GM12878 (cell line): ENCODE measurements around the gene HEXIM1. TPM values are rescaled to one million over a fixed set of nuclear protein-coding genes. Genes with fewer than 3 reads are reported as not detected.

Experiments used
- ASH2L ChIP-seq: fragments of 300-600, 200-600 bp; sonication (generic); IDR thresholded peaks from 2 replicates; pipeline ENCODE4 v1.6.1; 2017; ENCODE audit warnings: low read depth, mild to moderate bottlenecking, borderline replicate concordance
- BMI1 ChIP-seq: fragments of 450-650 bp; IDR thresholded peaks from 2 replicates; pipeline ENCODE4 v1.6.1; 2016; ENCODE audit warnings: mild to moderate bottlenecking, moderate library complexity, borderline replicate concordance
- FOXK2 ChIP-seq: fragments of 450-650 bp; IDR thresholded peaks from 2 replicates; pipeline ENCODE4 v1.6.1; 2017; ENCODE audit warnings: mild to moderate bottlenecking, moderate library complexity
- GATAD2B ChIP-seq: fragments of 450-650 bp; conservative IDR thresholded peaks from 2 replicates; pipeline ENCODE4 v1.6.1; 2017; ENCODE audit warnings: low read depth, mild to moderate bottlenecking, moderate library complexity
- KLF5 ChIP-seq: fragments of 450-650 bp; IDR thresholded peaks from 2 replicates; pipeline ENCODE4 v1.6.1; 2014; ENCODE audit warnings: mild to moderate bottlenecking; ENCODE audit not compliant: partially characterized antibody
- MYB ChIP-seq: fragments of 150-350 bp; IDR thresholded peaks from 2 replicates; pipeline ENCODE4 v1.6.1; 2014; ENCODE audit warnings: mild to moderate bottlenecking, low read depth, low read length, borderline replicate concordance
- NR2C2 ChIP-seq: IDR thresholded peaks from 2 replicates; pipeline ENCODE4 v1.6.1; 2011; ENCODE audit warnings: borderline replicate concordance, low read depth; ENCODE audit not compliant: control insufficient read depth, insufficient read length
- NRF1 ChIP-seq: conservative IDR thresholded peaks from 2 replicates; pipeline ENCODE4 v1.6.1; 2011; ENCODE audit warnings: mild to moderate bottlenecking, low read depth, low read length, improper control_type of control experiment
- RAD51 ChIP-seq: fragments of 450-650 bp; IDR thresholded peaks from 2 replicates; pipeline ENCODE4 v1.6.1; 2016; ENCODE audit warnings: moderate library complexity, mild to moderate bottlenecking, inconsistent platforms
- SIN3A ChIP-seq: IDR thresholded peaks from 2 replicates; pipeline ENCODE4 v1.6.1; 2012; ENCODE audit warnings: low read depth, low read length, improper control_type of control experiment
- SMAD1 ChIP-seq: fragments of 450-650 bp; IDR thresholded peaks from 2 replicates; pipeline ENCODE4 v1.6.1; 2018; ENCODE audit warnings: mild to moderate bottlenecking, low read depth; ENCODE audit not compliant: partially characterized antibody
- SP1 ChIP-seq: IDR thresholded peaks from one replicate; pipeline ENCODE4 v1.6.1; 2011; ENCODE audit warnings: low read depth, low read length
- SREBF2 ChIP-seq: IDR thresholded peaks from 2 replicates; pipeline ENCODE4 v1.6.1; 2012; ENCODE audit warnings: mild to moderate bottlenecking, low read length
- ZNF207 ChIP-seq: fragments of 450-650 bp; IDR thresholded peaks from 2 replicates; pipeline ENCODE4 v1.6.1; 2014; ENCODE audit warnings: antibody characterized with exemption, mild to moderate bottlenecking, borderline replicate concordance
- polyA plus RNA-seq, 11 experiments: library from polyadenylated mRNA; depleted of rRNA in 4 of 11; unstranded in 6 of 11; stranded (reverse) in 5 of 11; fragments of >200 nt; fragmentation: Nextera tagmentation in 4 of 11; fragmentation: Illumina TruSeq in 1 of 11; extraction: Ambion mirVana in 4 of 11; extraction: Trizol in 1 of 11; gene quantifications; 1 replicate in 1 of 11; 2 replicates in 10 of 11; pipeline versions ENCODE4 v1.2.1 to v1.2.3, GENCODE V29; 2011 to 2016; ENCODE audit warnings: inconsistent platforms in 2 of 11, missing spikeins in 2 of 11, low read depth in 1 of 11
- total RNA-seq, 4 experiments: library from RNA; depleted of rRNA in 3 of 4; stranded (reverse); fragments of >200 nt in 3 of 4; fragmentation: Illumina TruSeq in 1 of 4; extraction: Trizol in 1 of 4; gene quantifications; 2 replicates each; pipeline versions ENCODE4 v1.2.1 to v1.2.3, GENCODE V29; 2013 to 2021
- TF ChIP-seq, protein P1 (sequence below): fragments of 450-650 bp; IDR thresholded peaks from 2 replicates; pipeline ENCODE4 v1.6.1; 2016; ENCODE audit warnings: mild to moderate bottlenecking
- TF ChIP-seq, protein P2 (sequence below): fragments of 450-650 bp; IDR thresholded peaks from 2 replicates; pipeline ENCODE4 v1.6.1; 2018; ENCODE audit warnings: mild to moderate bottlenecking, low read depth, moderate library complexity; ENCODE audit not compliant: partially characterized antibody
- TF ChIP-seq, protein P3 (sequence below): fragments of 450-650 bp; conservative IDR thresholded peaks from 2 replicates; pipeline ENCODE4 v1.6.1; 2017; ENCODE audit warnings: mild to moderate bottlenecking, moderate library complexity
- TF ChIP-seq, protein P4 (sequence below): IDR thresholded peaks from 2 replicates; pipeline ENCODE4 v1.6.1; 2012; ENCODE audit warnings: low read depth, low read length, improper control_type of control experiment
- TF ChIP-seq, protein P5 (sequence below): fragments of 450-650 bp; IDR thresholded peaks from 2 replicates; pipeline ENCODE4 v1.6.1; 2017; ENCODE audit warnings: mild to moderate bottlenecking

The HEXIM1 gene
- total and polyA plus RNA-seq, 10 of the 15 experiments (the other 5 are each of a cell fraction or from before 2014, with no cell fraction given), result 1.9 to 24.1 (median 9.0) TPM

DNA sequence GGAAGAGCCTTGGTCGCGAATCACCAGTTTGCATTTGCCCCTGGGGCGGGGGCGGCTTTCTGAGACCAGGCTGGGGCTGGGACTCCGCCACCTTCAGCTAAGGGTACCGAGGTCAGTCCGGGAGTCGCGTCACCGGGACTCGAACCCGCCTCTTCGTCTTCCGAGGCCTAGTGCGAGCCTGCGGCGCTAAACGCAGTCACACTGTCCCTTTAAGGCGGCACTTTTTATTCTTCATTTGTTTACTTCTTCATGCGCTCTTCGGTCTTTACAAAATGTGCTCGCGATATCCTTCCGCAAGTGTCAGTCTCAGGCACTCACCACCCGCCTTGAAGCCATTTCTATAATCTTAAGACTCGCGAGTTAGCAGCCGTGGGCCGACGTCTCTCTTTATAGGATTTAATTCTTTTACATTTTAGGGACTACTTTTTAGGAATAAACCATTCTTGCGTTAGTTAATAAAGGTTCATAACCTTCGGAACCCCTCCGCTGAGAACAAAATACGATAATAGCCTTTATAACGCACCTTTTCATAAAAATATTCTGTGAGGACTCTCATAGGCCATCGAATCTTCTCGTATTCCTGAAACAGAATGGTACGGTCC lies 593 bp upstream of the HEXIM1 start (continued):
- TF ChIP-seq NRF1 (no peak), MYB (no peak), SIN3A (no peak; the same call in 1 of the 2 replicates), ASH2L (peak; percentile 62; the same call in 1 of the 2 replicates), ZNF207 (peak; percentile 99), SREBF2 (no peak), RAD51 (peak; percentile 74), KLF5 (peak; percentile 98), SP1 (peak; percentile 48), NR2C2 (no peak), SMAD1 (peak; percentile 22), FOXK2 (peak; percentile 98), GATAD2B (no peak), BMI1 (peak; percentile 60; the same call in 1 of the 2 replicates)
- TF ChIP-seq, protein P1, sequence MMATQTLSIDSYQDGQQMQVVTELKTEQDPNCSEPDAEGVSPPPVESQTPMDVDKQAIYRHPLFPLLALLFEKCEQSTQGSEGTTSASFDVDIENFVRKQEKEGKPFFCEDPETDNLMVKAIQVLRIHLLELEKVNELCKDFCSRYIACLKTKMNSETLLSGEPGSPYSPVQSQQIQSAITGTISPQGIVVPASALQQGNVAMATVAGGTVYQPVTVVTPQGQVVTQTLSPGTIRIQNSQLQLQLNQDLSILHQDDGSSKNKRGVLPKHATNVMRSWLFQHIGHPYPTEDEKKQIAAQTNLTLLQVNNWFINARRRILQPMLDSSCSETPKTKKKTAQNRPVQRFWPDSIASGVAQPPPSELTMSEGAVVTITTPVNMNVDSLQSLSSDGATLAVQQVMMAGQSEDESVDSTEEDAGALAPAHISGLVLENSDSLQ, result peak; percentile 86
- TF ChIP-seq, protein P2, sequence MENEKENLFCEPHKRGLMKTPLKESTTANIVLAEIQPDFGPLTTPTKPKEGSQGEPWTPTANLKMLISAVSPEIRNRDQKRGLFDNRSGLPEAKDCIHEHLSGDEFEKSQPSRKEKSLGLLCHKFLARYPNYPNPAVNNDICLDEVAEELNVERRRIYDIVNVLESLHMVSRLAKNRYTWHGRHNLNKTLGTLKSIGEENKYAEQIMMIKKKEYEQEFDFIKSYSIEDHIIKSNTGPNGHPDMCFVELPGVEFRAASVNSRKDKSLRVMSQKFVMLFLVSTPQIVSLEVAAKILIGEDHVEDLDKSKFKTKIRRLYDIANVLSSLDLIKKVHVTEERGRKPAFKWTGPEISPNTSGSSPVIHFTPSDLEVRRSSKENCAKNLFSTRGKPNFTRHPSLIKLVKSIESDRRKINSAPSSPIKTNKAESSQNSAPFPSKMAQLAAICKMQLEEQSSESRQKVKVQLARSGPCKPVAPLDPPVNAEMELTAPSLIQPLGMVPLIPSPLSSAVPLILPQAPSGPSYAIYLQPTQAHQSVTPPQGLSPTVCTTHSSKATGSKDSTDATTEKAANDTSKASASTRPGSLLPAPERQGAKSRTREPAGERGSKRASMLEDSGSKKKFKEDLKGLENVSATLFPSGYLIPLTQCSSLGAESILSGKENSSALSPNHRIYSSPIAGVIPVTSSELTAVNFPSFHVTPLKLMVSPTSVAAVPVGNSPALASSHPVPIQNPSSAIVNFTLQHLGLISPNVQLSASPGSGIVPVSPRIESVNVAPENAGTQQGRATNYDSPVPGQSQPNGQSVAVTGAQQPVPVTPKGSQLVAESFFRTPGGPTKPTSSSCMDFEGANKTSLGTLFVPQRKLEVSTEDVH, result peak; percentile 90
- TF ChIP-seq, protein P3, sequence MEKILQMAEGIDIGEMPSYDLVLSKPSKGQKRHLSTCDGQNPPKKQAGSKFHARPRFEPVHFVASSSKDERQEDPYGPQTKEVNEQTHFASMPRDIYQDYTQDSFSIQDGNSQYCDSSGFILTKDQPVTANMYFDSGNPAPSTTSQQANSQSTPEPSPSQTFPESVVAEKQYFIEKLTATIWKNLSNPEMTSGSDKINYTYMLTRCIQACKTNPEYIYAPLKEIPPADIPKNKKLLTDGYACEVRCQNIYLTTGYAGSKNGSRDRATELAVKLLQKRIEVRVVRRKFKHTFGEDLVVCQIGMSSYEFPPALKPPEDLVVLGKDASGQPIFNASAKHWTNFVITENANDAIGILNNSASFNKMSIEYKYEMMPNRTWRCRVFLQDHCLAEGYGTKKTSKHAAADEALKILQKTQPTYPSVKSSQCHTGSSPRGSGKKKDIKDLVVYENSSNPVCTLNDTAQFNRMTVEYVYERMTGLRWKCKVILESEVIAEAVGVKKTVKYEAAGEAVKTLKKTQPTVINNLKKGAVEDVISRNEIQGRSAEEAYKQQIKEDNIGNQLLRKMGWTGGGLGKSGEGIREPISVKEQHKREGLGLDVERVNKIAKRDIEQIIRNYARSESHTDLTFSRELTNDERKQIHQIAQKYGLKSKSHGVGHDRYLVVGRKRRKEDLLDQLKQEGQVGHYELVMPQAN, result peak; percentile 74; the same call in 1 of the 2 replicates
- TF ChIP-seq, protein P4, sequence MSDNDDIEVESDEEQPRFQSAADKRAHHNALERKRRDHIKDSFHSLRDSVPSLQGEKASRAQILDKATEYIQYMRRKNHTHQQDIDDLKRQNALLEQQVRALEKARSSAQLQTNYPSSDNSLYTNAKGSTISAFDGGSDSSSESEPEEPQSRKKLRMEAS, result no peak
- TF ChIP-seq, protein P5, sequence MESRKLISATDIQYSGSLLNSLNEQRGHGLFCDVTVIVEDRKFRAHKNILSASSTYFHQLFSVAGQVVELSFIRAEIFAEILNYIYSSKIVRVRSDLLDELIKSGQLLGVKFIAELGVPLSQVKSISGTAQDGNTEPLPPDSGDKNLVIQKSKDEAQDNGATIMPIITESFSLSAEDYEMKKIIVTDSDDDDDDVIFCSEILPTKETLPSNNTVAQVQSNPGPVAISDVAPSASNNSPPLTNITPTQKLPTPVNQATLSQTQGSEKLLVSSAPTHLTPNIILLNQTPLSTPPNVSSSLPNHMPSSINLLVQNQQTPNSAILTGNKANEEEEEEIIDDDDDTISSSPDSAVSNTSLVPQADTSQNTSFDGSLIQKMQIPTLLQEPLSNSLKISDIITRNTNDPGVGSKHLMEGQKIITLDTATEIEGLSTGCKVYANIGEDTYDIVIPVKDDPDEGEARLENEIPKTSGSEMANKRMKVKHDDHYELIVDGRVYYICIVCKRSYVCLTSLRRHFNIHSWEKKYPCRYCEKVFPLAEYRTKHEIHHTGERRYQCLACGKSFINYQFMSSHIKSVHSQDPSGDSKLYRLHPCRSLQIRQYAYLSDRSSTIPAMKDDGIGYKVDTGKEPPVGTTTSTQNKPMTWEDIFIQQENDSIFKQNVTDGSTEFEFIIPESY, result 0 out of 2 replicates have a peak, but pooled peaks have one; percentile 73
